ENCODE measurements around the gene SGMS1.

- TF ChIP-seq PHF8 (IDR thresholded peaks at IDR 0.05; ENCODE audit: borderline replicate concordance, low read depth) = no peak
- TF ChIP-seq CTCF (IDR thresholded peaks at IDR 0.05) = no peak
- TF ChIP-seq CHD4 (IDR thresholded peaks at IDR 0.05; ENCODE audit: borderline replicate concordance) = no peak
- TF ChIP-seq RAD21 (conservative IDR thresholded peaks at IDR 0.05 in 1 of 2, IDR thresholded peaks at IDR 0.05 in 1 of 2) = no peak
- no peak for TF ChIP-seq POLR2A (IDR thresholded peaks at IDR 0.05; ENCODE audit: low read length)
- TF ChIP-seq CBX8 (IDR thresholded peaks at IDR 0.05) = no peak
- TF ChIP-seq USF2 (IDR thresholded peaks at IDR 0.05) = no peak
Measured at GRCh38 chr10:50650481-50650880, 26.7 kb upstream of the SGMS1 start.

All from A549 (cell line).